G401 (cell line): ENCODE results near the gene CCDC92. TPM values are rescaled to one million over a fixed set of nuclear protein-coding genes. Genes with fewer than 3 reads are reported as not detected.

ENCODE experiments used
- DNase-seq: peaks from one replicate; pipeline ENCODE4 v3.0.0-alpha.2; 2015; ENCODE audit warnings: low spot score
- in situ Hi-C: cut with HindIII; loops from 2 replicates; pipeline ENCODE4 v1.10.0; 2016; ENCODE audit warnings: low sequenced_read_pairs, mixed read lengths
- total RNA-seq: library from RNA; depleted of rRNA; stranded (reverse); fragments of >200 nt; shearing (Covaris generic); gene quantifications from 2 replicates; pipeline ENCODE4 v1.2.3, GENCODE V29; 2014

Gene CCDC92
- total RNA-seq, 1 experiment from 2014 or later: 10.8 TPM

DNA sequence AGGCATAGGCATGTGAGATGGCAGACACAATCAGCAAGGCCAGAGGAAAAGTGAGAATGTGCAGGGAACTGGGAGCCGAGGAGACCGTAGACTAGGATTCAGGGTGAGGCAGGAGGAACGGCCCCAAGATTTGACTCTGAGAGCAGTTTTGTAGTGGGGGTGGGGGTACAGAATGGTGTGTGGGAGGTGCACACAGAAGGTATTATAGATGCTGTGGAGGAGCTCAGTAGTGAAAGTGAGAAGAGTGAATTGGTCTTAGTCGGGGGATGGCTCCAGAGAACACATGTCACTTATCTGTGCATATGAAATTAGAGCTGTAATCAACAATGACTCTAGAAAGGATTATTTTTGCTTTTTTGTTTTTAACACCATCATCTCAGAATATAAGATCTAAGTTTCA, 12.3 kb upstream of the CCDC92 start:
- in situ Hi-C loops: no loop called here
- no peak for DNase-seq

DNA sequence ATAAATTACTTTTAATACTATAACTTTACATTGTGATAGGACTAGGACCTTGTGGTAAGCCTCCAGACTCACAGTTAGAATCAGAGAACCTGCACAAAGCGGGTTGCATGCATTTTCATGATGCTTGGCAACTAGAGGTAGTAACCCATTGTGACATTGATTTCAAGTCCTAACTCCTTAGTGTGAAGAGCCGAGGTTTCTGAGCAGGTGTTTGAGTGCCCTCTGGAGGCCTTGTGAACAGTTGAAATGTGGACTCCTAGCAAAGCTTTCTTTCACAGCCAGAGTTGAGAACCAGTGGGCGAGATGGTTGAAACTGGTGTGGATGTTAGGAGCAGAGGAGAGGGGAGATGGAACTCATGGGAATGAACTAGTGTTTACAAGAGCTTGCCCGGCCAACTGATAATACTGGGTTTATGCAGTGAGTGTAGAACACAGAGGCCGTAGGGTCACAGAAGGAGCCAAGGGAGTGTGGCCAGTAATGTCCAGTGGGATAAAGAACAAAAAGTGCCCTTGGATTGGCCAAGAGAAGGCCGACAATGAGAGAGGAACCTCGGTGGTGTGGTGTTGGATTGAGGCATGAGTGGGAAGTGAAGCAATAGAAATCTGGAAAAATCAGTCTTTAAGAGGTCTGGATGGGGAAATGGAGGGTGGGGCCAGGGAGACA, 11.3 kb upstream of the CCDC92 start:
- in situ Hi-C loops: no loop called here
- peak; percentile 77 for DNase-seq

DNA sequence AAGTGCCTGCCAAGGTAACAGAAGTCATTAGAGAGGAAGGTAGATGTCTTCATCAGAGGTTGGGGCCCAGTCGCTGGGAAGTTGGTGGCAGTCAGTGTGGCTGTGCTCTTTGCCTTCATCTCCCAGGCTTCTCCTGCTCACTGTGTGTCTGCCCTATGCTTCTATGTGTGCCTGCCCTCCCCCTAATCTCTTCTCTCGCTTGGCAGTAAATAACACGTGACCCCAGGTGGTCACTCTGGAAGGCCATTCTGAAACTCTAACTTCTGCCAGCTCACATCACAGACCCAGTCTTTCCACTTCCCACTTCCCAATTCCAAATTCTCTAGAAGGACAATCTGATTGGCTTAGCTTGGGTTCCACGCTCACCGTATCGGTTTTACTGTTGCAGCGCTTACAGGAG, 9.6 kb upstream of the CCDC92 start:
- in situ Hi-C loops: no loop called here
- no peak for DNase-seq

DNA sequence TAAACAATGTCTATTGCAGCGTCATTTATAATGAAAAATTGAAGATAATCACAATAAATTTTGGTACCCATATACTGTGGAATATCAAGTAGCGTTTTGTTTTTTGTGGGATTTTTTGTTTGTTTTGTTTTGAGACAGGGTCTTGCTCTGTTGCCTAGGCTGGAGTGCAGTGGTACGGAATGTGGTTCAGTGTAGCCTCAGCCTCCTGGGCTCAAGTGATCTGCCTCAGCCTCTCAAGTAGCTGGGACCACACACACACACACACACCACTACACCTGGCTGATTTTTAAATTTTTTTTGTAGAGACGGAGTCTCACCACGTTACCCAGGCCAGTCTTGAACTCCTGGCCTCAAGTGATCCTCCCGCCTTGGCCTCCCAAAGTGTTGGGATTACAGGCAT, 6.9 kb upstream of the CCDC92 start:
- DNase-seq: no peak
- in situ Hi-C loops: no loop called here

DNA sequence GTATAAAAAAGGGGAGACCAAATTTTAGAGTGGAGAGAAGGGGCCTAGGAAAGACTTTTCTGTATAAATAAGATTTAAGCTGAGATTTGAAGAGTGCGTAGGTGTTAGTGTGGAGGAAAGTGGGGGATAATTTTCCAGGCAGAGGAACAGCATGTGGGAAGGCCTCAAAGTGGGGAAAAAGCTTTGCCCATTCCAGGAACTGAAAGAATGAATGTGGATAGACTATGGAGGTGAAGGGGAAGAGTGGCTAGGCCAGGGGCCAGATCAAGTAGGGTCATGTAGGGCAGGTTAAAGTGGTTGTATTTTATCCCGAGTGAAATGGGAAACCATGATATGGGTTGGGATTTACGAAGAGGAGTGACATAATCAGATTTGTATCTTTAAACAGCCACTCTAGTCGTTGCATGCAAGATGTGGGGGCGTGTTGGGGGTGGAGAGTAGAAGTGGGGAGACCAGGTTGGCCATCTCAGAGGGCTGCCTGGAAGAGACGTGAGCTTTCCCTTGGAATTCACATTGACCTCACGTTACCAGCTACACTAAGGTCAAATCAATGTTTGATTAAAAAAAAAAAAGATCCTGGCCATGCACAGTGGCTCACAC, 3.7 kb upstream of the CCDC92 start:
- DNase-seq: no peak
- in situ Hi-C loops: no loop called here

DNA sequence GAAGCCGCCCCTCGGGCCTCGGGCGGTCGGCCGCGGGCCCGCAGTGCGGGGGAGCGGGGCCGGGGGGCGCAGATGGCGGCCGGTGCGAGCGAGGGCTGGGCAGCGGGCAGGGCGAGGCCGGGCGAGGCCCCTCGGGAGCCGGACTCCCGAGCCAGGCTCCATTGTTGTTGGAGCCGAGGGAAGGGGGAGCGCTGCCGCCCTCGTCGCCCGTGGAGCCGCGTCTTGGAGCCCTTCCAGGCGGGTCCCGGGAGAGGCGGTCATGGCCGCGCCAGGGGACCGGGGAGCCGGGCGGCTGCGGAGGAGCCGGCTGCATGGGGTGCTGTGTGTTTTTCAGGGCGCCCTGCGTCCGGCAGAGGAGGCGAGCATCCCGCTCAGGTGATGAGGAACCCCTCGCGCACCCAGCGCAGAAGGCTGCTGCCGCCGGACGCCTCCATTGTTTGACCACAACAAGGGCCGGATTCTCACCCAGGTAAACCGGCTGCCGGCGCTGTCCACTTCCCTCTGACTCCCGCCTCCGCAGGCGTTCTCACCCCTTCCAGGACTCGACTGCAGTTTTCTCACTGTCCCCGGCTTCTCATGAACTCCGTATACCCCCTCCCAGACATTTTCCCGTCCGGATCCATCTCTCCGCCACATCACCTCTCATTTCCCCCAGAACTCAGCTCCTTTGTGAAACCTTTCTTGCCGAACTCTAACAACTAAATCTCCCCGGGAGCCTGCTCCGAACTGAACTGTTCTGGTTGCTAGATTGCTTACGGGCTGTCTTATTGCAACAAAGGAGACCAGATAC, 1.1 kb upstream of the CCDC92 start:
- DNase-seq: peak; percentile 42
- in situ Hi-C loops: no loop called here

DNA sequence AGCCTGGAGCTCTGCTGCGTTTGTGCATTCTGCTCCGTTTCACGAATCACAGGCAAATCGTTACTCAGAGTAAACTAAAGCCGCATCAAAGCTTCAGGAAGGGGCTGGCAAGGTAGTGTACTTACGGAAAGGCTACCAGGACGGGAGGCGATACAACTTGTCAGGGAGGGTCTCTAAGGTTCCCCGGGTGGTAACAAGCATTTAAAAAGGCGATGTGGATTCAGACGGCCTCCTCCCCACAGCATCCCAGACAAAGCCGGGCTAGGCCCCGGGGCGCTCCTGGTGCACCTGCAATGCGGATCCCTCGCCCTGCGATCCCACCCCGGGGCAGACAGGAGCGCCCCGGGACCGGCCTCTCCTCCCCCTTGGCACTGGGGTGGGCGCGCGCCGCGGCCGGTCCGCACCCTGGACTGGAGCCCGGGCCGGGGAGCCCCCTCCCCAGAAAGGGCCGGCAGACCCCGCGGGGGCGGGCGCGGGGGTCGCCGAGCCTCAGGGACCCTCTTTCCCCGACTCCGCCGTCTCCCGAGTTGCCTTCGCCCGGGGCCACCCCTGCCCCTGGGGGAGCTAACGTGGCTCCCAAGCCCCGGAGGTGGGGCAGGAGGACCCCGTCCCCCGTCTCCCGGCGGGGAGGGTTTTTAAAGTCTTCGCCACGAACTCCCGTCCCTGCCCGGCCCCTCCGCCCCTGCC, 718 bp downstream of the CCDC92 start:
- in situ Hi-C loops: no loop called here
- DNase-seq: peak; percentile 74

DNA sequence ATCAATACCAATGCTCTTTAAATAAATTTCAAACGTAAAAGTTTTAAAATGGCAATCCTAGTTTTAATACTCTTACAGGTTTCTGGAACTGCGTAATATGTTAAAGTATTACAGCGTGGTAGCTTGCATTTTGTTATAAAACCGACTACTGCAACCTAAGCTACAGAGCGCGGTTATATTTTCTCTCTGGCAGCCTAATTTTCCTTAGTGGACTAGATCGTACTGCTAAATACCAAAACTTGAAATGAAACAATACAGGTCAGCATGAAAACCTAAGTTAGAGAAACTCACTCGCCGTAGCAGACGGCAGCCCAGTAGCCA, 1.2 kb downstream of the CCDC92 start:
- DNase-seq: no peak
- in situ Hi-C loops: no loop called here

DNA sequence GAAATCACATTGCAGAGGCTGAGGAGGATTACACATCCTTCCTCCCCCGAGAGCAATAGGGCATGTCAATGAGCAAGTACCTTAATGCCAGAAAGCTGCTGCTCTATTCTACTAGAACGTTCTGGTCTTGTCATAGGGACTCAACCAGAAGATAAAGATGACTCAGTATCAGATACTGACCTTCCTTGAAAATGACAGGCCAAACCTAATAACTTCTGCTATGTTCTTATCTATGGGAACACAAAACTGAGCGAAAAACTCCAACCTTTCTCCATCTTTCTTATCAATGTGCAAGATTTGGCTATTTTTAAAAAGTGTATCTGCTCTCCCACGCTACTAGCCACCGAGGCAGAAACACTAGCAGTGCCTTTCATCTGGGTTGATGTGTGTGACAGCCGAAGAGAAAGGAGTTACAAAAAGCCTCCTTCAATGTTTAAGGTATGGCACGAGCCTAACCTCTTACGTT, 5.5 kb downstream of the CCDC92 start:
- in situ Hi-C loops: no loop called here
- no peak for DNase-seq

DNA sequence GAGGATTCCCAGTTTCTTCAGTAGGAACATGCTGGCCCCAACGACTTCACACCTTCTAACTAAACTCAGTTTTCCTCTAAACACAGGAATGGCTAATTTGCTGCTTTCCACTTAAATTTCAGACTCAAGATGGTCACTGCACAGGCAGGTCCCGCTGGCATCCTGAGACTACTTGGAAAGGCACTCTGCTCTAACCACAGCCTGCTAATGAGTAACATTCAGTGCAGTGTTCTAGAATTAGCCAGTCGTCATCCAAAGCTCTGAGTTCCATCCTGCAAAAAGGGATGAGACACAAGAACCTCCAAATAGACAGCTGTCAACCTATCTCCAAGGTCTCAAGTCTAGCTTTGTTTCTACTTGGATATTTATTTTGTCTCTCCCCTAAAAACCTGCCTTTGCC, 6.0 kb downstream of the CCDC92 start:
- no peak for DNase-seq
- in situ Hi-C loops: no loop called here

DNA sequence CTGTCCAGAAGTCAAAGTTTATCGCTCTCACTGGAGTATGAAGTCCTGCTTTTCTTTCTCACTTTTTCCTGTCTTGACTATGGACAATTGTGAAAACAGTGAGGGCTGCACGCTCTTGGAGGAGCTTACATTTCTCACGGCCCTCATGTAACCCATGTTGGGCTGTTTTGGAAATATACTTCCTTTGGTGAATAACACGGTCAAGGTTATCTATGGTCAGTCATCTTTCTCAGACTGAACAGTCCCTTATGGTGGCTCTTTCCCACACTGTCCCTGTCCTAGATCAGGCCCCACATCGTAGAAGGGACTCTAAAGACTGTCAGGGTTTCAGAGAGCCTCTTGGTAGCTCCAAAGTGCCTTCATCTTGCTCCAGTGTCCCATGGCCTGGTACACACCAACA, 7.2 kb downstream of the CCDC92 start:
- DNase-seq: no peak
- in situ Hi-C loops: no loop called here

DNA sequence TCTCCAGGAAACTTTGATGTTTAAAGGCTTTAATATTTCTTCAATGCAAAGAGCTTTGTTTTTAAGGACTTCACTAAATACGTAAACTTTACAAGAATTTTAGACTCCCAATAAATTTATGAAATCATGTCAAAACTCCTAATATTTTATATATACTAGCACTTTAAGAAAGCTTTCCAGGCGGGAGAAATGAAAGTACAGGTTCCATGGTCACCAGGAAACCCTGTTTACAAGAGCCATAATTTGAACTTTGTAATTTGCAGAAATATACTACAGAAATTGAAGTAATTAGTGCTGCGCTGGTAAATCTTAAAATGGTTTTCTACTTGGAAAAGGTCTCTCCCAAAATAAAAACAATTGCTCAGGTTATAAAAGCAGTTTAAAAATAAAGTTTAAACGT, 8.8 kb downstream of the CCDC92 start:
- in situ Hi-C loops: no loop called here
- no peak for DNase-seq

DNA sequence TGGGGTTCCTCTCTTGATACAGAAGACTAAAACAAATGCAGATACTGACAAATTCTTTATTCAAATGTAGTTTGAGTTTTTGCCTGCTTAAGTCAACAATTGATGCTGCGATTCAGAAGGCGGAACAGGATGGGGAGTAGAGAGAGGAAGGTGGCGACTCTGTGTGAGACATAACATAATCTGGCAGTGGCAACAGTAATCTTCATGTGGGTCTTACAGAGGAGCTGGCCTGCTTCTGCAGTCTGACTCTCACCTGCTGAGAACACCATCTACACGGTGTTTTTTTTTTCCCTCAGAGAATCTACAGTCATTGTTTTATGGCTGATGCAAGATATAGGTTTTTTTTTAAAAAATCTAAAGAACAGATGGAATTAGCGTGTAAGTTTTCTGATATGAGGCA, 10.1 kb downstream of the CCDC92 start:
- no peak for DNase-seq

DNA sequence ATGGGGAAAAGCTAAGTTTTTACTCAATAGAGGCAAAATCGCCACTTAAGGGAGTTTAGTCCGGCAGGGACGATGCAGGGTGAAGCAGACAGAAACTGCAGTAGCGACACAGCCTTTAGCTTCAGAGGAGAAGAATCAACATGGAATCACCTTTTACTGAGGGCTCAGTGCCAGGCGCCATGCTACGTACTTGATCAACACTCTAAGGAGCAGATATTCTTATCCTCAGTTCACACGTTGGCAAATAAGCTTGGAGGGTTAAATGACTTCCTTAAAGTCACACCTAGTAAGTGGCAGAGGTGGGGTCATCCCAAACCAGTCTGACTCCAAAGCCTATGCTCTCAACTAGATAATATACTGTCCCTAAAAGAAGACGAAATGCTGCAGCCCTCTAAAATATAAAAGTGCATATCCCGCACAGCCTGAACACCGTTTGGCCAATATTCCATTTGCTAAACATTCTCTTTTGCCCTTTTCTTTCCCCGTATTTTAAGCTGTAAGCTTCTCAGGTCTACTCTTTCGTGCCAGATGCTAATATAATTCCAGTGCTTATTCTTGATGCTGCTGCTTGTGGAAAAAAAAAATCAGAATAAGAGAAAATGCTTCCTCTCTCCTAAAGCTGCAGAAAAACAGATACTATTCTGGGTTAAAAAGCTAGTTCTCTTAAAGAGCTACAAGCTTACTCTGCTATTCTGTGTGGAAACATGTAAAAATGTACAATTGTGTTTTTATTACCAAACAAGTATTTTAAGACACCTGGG, 10.9 kb downstream of the CCDC92 start:
- in situ Hi-C loops: no loop called here
- DNase-seq: no peak

More for the DNA sequence above, 10.1 kb downstream of the CCDC92 start:
- in situ Hi-C loops: no loop called here

DNA sequence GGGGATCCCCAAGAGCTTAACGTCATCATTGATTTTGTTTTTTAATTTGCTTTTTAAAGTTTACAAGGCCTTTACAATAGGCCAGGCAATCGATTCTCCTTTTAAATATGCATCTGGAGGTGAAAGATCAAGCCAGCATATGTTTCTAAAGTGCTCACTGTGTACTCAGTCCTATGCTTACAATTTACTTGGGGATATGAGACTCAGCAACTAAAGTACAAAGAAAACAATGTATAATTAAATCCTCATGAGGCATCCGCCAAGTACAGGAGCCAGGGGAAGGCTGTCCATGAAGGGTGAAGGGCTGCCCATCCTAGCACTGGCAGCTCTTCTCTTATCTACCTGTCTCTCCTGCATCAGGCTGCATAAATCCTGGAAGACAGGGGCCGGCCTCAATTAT, 11.8 kb downstream of the CCDC92 start:
- in situ Hi-C loops: no loop called here

DNA sequence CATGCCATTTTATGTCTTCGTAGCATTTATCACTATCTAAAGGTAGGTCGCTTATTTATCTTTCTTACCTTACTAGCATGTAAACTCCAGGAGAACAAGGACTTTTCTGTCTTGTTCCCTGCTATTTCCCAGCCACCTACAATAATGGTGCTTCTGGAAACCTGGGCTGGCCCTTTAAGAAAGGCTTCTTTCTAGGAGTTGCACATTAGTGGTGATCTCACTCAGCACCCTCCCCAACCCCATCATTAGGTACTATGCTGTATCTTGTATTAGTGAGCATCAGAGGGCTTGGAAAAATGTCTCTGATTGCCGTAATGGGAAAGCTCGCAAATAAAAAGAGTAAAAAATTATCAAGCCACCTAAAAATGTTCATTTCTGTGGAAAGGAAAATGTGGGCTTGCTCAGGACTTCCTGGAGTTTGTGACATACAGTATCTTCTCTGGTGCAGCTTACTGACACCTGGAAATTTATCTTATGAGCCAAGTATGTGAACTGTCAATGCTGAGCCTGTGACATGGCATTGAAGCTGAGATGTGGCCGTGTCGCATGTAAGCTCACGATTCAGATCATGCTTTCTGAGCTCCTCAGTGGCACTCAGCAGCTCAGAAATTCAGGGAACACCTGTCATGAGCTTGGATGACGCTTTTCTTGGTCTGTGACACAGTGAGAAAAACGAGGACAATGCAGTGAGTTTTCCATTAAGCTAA, 12.4 kb downstream of the CCDC92 start:
- no peak for DNase-seq
- in situ Hi-C loops: no loop called here

More for the DNA sequence above, 11.8 kb downstream of the CCDC92 start:
- no peak for DNase-seq

DNA sequence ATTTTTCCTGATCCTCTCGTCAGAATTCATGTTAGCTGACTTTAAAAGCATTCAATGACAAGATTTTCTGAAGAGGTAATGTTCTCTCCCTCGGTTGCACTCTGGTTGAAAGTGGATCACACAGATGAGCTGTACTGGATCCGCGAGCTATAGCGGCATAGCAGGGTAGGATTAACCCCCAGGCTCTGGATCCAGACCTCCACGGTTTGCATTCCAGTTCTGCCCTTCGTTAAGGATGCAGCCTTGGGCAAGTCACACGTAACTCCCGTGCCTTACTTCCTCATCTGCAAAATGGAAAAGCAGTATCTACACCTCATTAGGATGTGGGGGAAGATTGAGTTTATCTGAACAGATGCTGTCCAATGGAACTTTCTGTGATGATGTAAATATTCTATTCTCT, 13.8 kb downstream of the CCDC92 start:
- DNase-seq: no peak
- in situ Hi-C loops: no loop called here

DNA sequence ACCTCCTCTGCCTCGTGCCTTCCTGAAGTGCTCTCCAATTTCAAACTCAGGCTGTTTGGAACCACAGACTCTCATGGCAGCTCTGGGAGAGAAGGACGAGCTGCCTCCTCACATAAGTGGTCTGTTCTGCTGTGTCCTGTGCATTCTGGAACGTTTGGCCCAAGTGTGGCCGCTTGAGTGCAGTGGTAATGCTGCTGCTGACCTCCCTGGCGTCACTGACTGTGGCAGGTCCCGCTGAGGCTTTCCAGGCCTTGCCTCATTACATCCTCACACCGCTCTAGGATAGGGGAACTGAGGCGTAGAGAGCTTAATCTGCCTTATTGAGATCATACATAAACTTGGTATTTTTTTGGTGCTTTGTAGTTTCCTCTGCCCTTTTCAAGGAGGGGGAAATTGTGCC, 14.2 kb downstream of the CCDC92 start:
- no peak for DNase-seq
- in situ Hi-C loops: no loop called here

DNA sequence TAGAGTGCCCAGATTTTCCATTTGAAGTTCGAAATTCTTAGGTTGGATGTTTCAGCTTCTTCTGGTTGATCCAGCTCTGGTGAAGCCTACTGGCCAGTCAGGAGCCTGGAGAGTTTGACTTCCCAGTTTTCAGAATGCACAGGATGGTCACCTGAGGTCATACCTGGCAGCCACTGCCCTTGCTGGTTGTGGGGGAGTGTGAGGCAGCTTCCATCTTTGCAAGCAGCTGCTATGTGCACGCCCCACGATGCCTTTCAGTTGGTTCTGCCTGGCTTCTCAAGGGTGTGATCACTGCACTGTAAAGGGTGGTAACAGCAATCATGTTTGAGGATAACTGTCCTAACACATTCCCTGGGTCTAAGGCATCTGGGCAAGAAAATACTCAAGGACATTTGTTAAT, 15.4 kb downstream of the CCDC92 start:
- in situ Hi-C loops: no loop called here
- DNase-seq: no peak
